Keratinocyte (primary cell): ENCODE measurements around the gene PRRC2C. TPM values are rescaled to one million over a fixed set of nuclear protein-coding genes. Genes with fewer than 3 reads are reported as not detected.

Experiments used
- DNase-seq: peaks from one replicate; pipeline ENCODE4 v3.0.0-alpha.2; 2011; ENCODE audit warnings: low read depth, missing footprints, low spot score
- FAIRE-seq: peaks from 2 replicates; lab custom pipeline; 2011; peaks lifted over from hg19 to GRCh38; lab: Jason Lieb, UNC
- H2AFZ ChIP-seq: 2 replicates; pipeline ENCODE4 v1.6.0; 2012; ENCODE audit warnings: low read length, control low read depth, inconsistent platforms; ENCODE audit not compliant: control insufficient read depth
- H3K27ac ChIP-seq: 2 replicates; pipeline ENCODE4 v1.5.1; 2011; ENCODE audit warnings: low read length; ENCODE audit not compliant: control insufficient read depth, insufficient read depth
- H3K27me3 ChIP-seq: 3 replicates; pipeline ENCODE4 v1.6.0; 2011; ENCODE audit warnings: low read length; ENCODE audit not compliant: control insufficient read depth, insufficient read depth; ENCODE audit errors: extremely low read depth
- H3K36me3 ChIP-seq, 2 experiments: 2 replicates in 1 of 2; 3 replicates in 1 of 2; pipeline ENCODE4 v1.5.1; 2011; ENCODE audit warnings: low read length in 2 of 2, mild to moderate bottlenecking in 1 of 2; ENCODE audit not compliant: control insufficient read depth in 2 of 2, insufficient read depth in 2 of 2; ENCODE audit errors: extremely low read depth in 1 of 2
- H3K4me1 ChIP-seq: 3 replicates; pipeline ENCODE4 v1.5.1; 2011; ENCODE audit warnings: low read length; ENCODE audit not compliant: control insufficient read depth, insufficient read depth; ENCODE audit errors: extremely low read depth
- H3K4me2 ChIP-seq: 3 replicates; pipeline ENCODE4 v1.6.0; 2011; ENCODE audit warnings: low read depth, low read length; ENCODE audit not compliant: control insufficient read depth, insufficient read depth; ENCODE audit errors: extremely low read depth
- H3K4me3 ChIP-seq, 3 experiments: fragments of 200-600 bp in 1 of 3; sonication (generic) in 1 of 3; 2 replicates in 2 of 3; 3 replicates in 1 of 3; pipeline ENCODE4 v1.5.1; 2011 to 2016; ENCODE audit warnings: low read length in 3 of 3, mild to moderate bottlenecking in 3 of 3, control low read depth in 2 of 3, inconsistent platforms in 1 of 3, low read depth in 1 of 3, mixed read lengths in 1 of 3, mixed run types in 1 of 3, moderate library complexity in 1 of 3; ENCODE audit not compliant: control insufficient read depth in 2 of 3, insufficient read depth in 2 of 3; ENCODE audit errors: extremely low read depth in 1 of 3
- H3K79me2 ChIP-seq: 2 replicates; pipeline ENCODE4 v1.6.0; 2012; ENCODE audit warnings: low read length; ENCODE audit not compliant: control insufficient read depth, insufficient read depth
- H3K9ac ChIP-seq: 3 replicates; pipeline ENCODE4 v1.6.0; 2011; ENCODE audit warnings: low read length; ENCODE audit not compliant: control insufficient read depth, insufficient read depth; ENCODE audit errors: extremely low read depth
- H3K9me1 ChIP-seq: 3 replicates; pipeline ENCODE4 v1.6.0; 2011; ENCODE audit warnings: low read length; ENCODE audit not compliant: control insufficient read depth, insufficient read depth; ENCODE audit errors: extremely low read depth
- H3K9me3 ChIP-seq: 2 replicates; pipeline ENCODE4 v1.5.1; 2012; ENCODE audit warnings: low read depth, low read length; ENCODE audit not compliant: control insufficient read depth
- H4K20me1 ChIP-seq: 3 replicates; pipeline ENCODE4 v1.6.0; 2011; ENCODE audit warnings: low read length; ENCODE audit not compliant: control insufficient read depth, insufficient read depth; ENCODE audit errors: extremely low read depth
- CTCF ChIP-seq, 3 experiments: IDR thresholded peaks in 1 of 3; conservative IDR thresholded peaks in 1 of 3; optimal IDR thresholded peaks in 1 of 3; 2 replicates in 2 of 3; 3 replicates in 1 of 3; pipeline versions ENCODE3 to v1.5.1; 2011; ENCODE audit warnings: low read length in 3 of 3, mild to moderate bottlenecking in 3 of 3, moderate library complexity in 2 of 3, control low read depth in 1 of 3, inconsistent platforms in 1 of 3; ENCODE audit not compliant: insufficient read depth in 2 of 3; ENCODE audit errors: extremely low read depth in 1 of 3
- EZH2 ChIP-seq: IDR thresholded peaks from one replicate; pipeline ENCODE4 v1.6.1; 2012; ENCODE audit warnings: inconsistent platforms, mild to moderate bottlenecking, low read length, moderate library complexity
- dilution Hi-C: fragments of 300-500 bp; cut with MboI; formaldehyde crosslinking; loops from one replicate; pipeline ENCODE4 v1.7.0; 2020; ENCODE audit warnings: low sequenced_read_pairs; ENCODE audit not compliant: extremely low pct_ligation_motif_present
- polyA plus RNA-seq, 5 experiments: library from polyadenylated mRNA; depleted of rRNA in 3 of 5; stranded (reverse) in 3 of 5; stranded (forward) in 1 of 5; unstranded in 1 of 5; fragments of >200 nt; gene quantifications; 1 replicate in 1 of 5; 2 replicates in 3 of 5; 3 replicates in 1 of 5; pipeline versions ENCODE4 v1.2.1 to v1.2.3, GENCODE V29; 2011 to 2012; ENCODE audit warnings: missing spikeins in 2 of 5, low read depth in 1 of 5, low replicate concordance in 1 of 5

PRRC2C gene
- polyA plus RNA-seq, 1 donor (not counting 4 experiments of a cell fraction or from before 2014, with no cell fraction given), result 88.6 TPM

- dilution Hi-C loops, result no loop called here
These were observed 17.1 kb upstream of the PRRC2C start for GRCh38 chr1:171468120-171468750.

GRCh38 chr1:171470726-171471125, 14.6 kb upstream of the PRRC2C start:
- no peaks in the 10 kb centered on the region for H4K20me1 ChIP-seq
- dilution Hi-C loops, result no loop called here
- H2AFZ ChIP-seq, result no peak overlapping the region
- no peak for TF ChIP-seq EZH2
- TF ChIP-seq CTCF (optimal IDR thresholded peaks at IDR 0.05 in 1 of 3, IDR thresholded peaks at IDR 0.05 in 1 of 3, conservative IDR thresholded peaks at IDR 0.05 in 1 of 3; ENCODE audit: extremely low read depth in 1 of 3, insufficient read depth in 2 of 3, low read length in 3 of 3), result no peak
- no peaks in the 10 kb centered on the region for H3K79me2 ChIP-seq
- H3K9me3 ChIP-seq, result no peaks in the 10 kb centered on the region
- H3K4me2 ChIP-seq, result no peak overlapping the region
- H3K4me1 ChIP-seq, result peaks cover 16% of the 10 kb centered on the region
- no peak for DNase-seq
- FAIRE-seq, result no peak
- no peaks in the 10 kb centered on the region for H3K9me1 ChIP-seq
- H3K36me3 ChIP-seq, result no peaks in the 10 kb centered on the region
- no peak overlapping the region for H3K9ac ChIP-seq
- H3K27me3 ChIP-seq, result no peaks in the 10 kb centered on the region
- H3K27ac ChIP-seq, result no peak overlapping the region
- H3K4me3 ChIP-seq, result no peak overlapping the region

More at GRCh38 chr1:171468120-171468750, 17.1 kb upstream of the PRRC2C start:
- Histone ChIP-seq H3K79me2 (no peaks in the 10 kb centered on the region), H4K20me1 (no peaks in the 10 kb centered on the region), H3K27me3 (no peaks in the 10 kb centered on the region), H2AFZ (no peak overlapping the region), H3K4me3 (no peak overlapping the region), H3K36me3 (no peaks in the 10 kb centered on the region), H3K9me3 (no peaks in the 10 kb centered on the region), H3K27ac (peak overlapping the region; percentile 86), H3K4me2 (no peak overlapping the region), H3K9ac (peak overlapping the region; percentile 47), H3K4me1 (peaks cover 16% of the 10 kb centered on the region), H3K9me1 (no peaks in the 10 kb centered on the region)
- peak; percentile 60 for DNase-seq
- TF ChIP-seq EZH2 (no peak), CTCF (optimal IDR thresholded peaks at IDR 0.05 in 1 of 3, IDR thresholded peaks at IDR 0.05 in 1 of 3, conservative IDR thresholded peaks at IDR 0.05 in 1 of 3; ENCODE audit: extremely low read depth in 1 of 3, insufficient read depth in 2 of 3, low read length in 3 of 3) (no peak)
- peak; percentile 29 for FAIRE-seq
